ENCODE measurements around the gene GRPEL1. TPM values are rescaled to one million over a fixed set of nuclear protein-coding genes. Genes with fewer than 3 reads are reported as not detected.
"Not testable (repeated sequence)": the region's sequence is repeated elsewhere in the genome, so short reads cannot be mapped to it uniquely, and the experiment has no call there.

GRPEL1 gene
- total RNA-seq, 1 donor from 2014 or later: 100 TPM

DNA sequence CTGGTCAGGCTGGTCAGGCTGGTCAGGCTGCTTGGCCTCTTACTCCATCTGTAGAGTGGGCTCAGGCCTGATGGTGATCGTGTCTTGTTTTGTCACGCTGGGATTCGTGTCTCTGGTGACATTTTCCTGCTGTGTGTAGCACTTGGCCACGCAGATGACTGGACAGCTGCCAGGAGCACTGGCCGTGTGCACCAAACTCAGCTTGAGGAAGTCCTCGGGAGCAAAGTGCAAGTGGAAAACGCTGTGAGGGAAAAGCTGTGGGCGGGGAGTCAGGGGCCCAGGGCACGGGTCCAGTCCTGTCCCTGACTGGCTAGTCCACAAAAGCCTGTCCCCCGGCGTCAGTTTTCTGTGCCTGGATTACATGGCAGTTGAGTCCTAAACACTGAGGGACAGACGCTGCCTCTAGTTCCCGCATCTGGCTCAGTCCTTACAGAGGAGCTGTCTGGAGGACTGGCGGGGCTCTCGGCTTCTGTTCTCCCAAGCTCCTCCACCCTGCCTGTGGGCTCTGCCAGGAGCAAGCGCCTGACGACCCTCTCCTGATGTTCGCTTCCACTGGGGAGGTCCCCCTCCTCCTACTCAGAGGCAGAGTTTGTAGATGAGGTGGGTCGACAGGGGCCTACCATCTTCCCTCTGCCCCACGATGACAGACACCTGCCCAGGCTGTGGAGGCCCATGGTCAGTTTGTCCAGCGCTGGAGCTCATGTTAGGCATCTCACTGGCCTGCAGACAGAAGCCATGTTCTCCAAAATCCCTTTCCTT is 35.9 kb upstream of the GRPEL1 start:
- H3K27me3 Mint-ChIP-seq: peaks cover 16% of the 10 kb centered on the region
- no peaks in the 10 kb centered on the region for H3K9me3 Mint-ChIP-seq
- peaks cover 12% of the 10 kb centered on the region for H3K4me1 Mint-ChIP-seq
- peak overlapping the region; percentile 13 for H3K27ac Mint-ChIP-seq
- DNase-seq: no peak
- intact Hi-C loops (cut with micrococcal nuclease): loop anchor here (1.0 to 2.0 kb wide), 3 partner anchors 35 to 529 kb away; partner anchors contain the start of genes GRPEL1, MAN2B2 and TADA2B
- H3K4me3 Mint-ChIP-seq: peak overlapping the region; percentile 95
- H3K36me3 Mint-ChIP-seq (ENCODE audit: low read depth): no peaks in the 10 kb centered on the region

DNA sequence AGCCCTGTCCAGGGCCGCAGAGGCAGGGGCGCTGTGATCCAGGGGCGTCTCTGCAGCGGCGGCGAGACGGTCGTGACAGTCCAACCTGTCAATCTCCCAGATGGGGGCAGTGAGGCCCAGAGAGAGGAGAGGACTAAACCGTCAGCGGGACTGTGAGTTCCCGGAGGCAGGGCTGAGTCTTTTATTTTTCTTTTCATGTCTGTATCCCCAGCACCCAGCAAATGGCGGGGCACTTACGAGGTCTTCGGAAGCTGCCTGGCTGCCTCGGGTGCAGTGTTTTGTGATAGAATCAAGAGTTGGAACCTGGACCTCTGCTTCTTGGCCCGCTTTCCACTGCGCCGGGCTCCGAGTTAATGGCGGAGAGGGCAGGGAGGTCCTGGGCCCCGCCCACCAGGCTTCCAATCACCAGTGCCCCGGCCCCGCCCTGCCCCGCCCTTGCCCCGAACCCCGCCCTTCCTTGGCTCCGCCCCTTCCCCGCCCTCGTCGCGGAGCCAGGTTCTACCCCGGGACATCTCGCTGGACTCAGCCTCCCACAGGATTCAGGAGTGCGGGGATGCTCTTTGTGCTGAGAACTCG is 35.3 kb upstream of the GRPEL1 start:
- peak; percentile 94 for DNase-seq
- intact Hi-C loops (cut with micrococcal nuclease): loop anchor here (1.0 to 2.0 kb wide), 3 partner anchors 35 to 528 kb away; partner anchors contain the start of genes GRPEL1, MAN2B2 and TADA2B
- Mint-ChIP-seq H3K4me3 (peak overlapping the region; percentile 95), H3K4me1 (peaks cover 12% of the 10 kb centered on the region), H3K36me3 (ENCODE audit: low read depth) (no peaks in the 10 kb centered on the region), H3K27me3 (peaks cover 16% of the 10 kb centered on the region), H3K27ac (peak overlapping the region; percentile 80), H3K9me3 (no peaks in the 10 kb centered on the region)

- peaks cover 12% of the 10 kb centered on the region for H3K4me1 Mint-ChIP-seq
- not testable (repeated sequence) for DNase-seq; H3K9me3 Mint-ChIP-seq; H3K27ac Mint-ChIP-seq; H3K36me3 Mint-ChIP-seq (ENCODE audit: low read depth)
- intact Hi-C loops (cut with micrococcal nuclease): loop anchor here (2.0 kb wide), 2 partner anchors 60 to 528 kb away; partner anchors contain the start of genes MAN2B2 and TADA2B
- H3K4me3 Mint-ChIP-seq: peak overlapping the region; percentile 95
- H3K27me3 Mint-ChIP-seq: peaks cover 20% of the 10 kb centered on the region
These were observed 34.6 kb upstream of the GRPEL1 start for GRCh38 chr4:7102516-7102909.

GRCh38 chr4:7101692-7102515 is 34.0 kb upstream of the GRPEL1 start:
- no peaks in the 10 kb centered on the region for H3K36me3 Mint-ChIP-seq (ENCODE audit: low read depth)
- intact Hi-C loops (cut with micrococcal nuclease): loop anchor here (2.0 kb wide), 2 partner anchors 59 to 527 kb away; partner anchors contain the start of genes MAN2B2 and TADA2B
- H3K4me3 Mint-ChIP-seq: peak overlapping the region; percentile 95
- DNase-seq: peak; percentile 85
- no peaks in the 10 kb centered on the region for H3K9me3 Mint-ChIP-seq
- H3K27me3 Mint-ChIP-seq: peaks cover 22% of the 10 kb centered on the region
- peak overlapping the region; percentile 3 for H3K27ac Mint-ChIP-seq
- peaks cover 12% of the 10 kb centered on the region for H3K4me1 Mint-ChIP-seq

DNA sequence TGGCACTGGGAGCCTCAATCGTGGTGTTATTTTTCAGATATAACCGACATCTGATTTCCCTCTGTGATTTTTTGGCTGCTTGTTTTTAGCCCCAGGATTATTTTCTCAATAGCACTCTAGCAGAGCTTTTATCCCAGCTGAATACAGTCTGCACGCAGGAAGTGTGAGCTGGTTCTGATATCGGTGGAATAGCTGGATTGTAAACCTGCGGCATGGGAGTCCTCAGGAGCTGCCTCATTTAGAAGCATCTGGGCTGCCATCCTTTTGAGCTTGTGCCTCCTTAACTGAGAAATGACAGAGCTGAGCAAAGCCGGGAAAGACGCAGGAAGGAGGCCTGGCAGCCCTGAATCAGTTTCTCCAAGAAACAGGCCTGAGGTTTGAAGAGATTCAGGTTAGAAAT is 28.4 kb upstream of the GRPEL1 start:
- Mint-ChIP-seq H3K4me3 (no peak overlapping the region), H3K9me3 (no peaks in the 10 kb centered on the region), H3K27ac (no peak overlapping the region), H3K4me1 (no peaks in the 10 kb centered on the region), H3K27me3 (peaks cover 26% of the 10 kb centered on the region), H3K36me3 (ENCODE audit: low read depth) (no peaks in the 10 kb centered on the region)
- intact Hi-C loops (cut with micrococcal nuclease): no loop called here
- no peak for DNase-seq

DNA sequence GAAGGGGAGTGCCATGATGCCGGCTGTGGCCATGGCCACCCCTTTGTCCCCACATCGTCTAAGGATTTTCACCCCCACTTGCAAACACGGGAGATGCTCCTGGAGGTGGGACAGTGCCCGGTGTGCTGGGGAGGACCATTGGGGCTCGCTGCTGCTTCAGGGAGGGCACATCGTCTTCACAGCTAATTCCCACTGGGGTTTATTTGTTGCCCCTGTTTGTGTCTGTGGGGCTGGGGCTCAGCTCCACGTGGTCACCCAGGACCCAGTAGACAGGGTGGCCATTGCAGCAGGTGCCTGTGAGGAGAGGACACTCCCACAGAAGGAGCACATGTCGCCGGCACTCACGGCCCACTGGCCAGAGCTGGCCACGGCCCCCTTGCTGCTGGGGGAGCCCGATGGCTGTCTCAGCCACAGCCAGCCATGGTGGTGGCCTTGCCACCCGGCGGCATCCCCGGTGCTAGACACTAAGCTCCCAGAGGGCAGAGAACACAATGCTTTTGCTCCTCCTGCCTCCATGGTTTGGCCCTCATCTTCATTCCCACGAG is 27.8 kb upstream of the GRPEL1 start:
- intact Hi-C loops (cut with micrococcal nuclease): no loop called here
- H3K4me3 Mint-ChIP-seq: no peak overlapping the region
- peaks cover 27% of the 10 kb centered on the region for H3K27me3 Mint-ChIP-seq
- H3K4me1 Mint-ChIP-seq: no peaks in the 10 kb centered on the region
- no peaks in the 10 kb centered on the region for H3K36me3 Mint-ChIP-seq (ENCODE audit: low read depth)
- DNase-seq: no peak
- H3K27ac Mint-ChIP-seq: no peak overlapping the region
- no peaks in the 10 kb centered on the region for H3K9me3 Mint-ChIP-seq

DNA sequence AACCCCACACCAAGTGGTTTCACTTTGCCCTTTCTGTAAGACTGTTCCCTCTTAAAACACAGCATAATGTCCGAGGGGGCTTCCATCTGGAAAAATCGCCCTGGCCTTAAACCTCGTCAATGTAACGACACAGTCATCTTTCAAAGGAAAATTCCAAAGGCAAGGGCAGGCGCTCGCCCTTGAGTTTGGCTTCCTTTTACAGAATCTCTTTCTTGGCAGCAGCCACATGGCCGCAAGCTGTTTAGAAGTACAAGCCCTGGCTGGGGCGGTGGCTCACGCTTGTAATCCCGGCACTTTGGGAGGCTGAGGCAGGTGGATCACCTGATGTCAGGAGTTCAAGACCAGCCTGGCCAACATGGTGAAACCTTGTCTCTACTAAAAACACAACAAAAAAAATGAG is 27.1 kb upstream of the GRPEL1 start:
- Mint-ChIP-seq H3K27me3 (peaks cover 30% of the 10 kb centered on the region), H3K27ac (no peak overlapping the region), H3K4me3 (no peak overlapping the region), H3K36me3 (ENCODE audit: low read depth) (no peaks in the 10 kb centered on the region), H3K9me3 (no peaks in the 10 kb centered on the region), H3K4me1 (no peaks in the 10 kb centered on the region)
- DNase-seq: no peak
- intact Hi-C loops (cut with micrococcal nuclease): no loop called here

GRCh38 chr4:7092026-7092425 is 24.2 kb upstream of the GRPEL1 start:
- intact Hi-C loops (cut with micrococcal nuclease): no loop called here
- Mint-ChIP-seq H3K27me3 (peaks cover 37% of the 10 kb centered on the region), H3K4me1 (no peaks in the 10 kb centered on the region), H3K4me3 (no peak overlapping the region), H3K36me3 (ENCODE audit: low read depth) (no peaks in the 10 kb centered on the region), H3K9me3 (no peaks in the 10 kb centered on the region), H3K27ac (no peak overlapping the region)
- no peak for DNase-seq

GRCh38 chr4:7089213-7089986 is 21.5 kb upstream of the GRPEL1 start:
- Mint-ChIP-seq H3K4me1 (peaks cover under 1% of the 10 kb centered on the region), H3K27me3 (peaks cover 40% of the 10 kb centered on the region), H3K27ac (no peak overlapping the region), H3K36me3 (ENCODE audit: low read depth) (no peaks in the 10 kb centered on the region), H3K9me3 (no peaks in the 10 kb centered on the region), H3K4me3 (no peak overlapping the region)
- intact Hi-C loops (cut with micrococcal nuclease): no loop called here
- DNase-seq: no peak

GRCh38 chr4:7087036-7087435 is 19.2 kb upstream of the GRPEL1 start:
- H3K27me3 Mint-ChIP-seq: peaks cover 48% of the 10 kb centered on the region
- intact Hi-C loops (cut with micrococcal nuclease): no loop called here

GRCh38 chr4:7086384-7086783 is 18.5 kb upstream of the GRPEL1 start:
- Mint-ChIP-seq H3K27ac (no peak overlapping the region), H3K27me3 (peaks cover 50% of the 10 kb centered on the region), H3K4me3 (no peak overlapping the region), H3K4me1 (peaks cover 6% of the 10 kb centered on the region), H3K36me3 (ENCODE audit: low read depth) (no peaks in the 10 kb centered on the region), H3K9me3 (no peaks in the 10 kb centered on the region)
- intact Hi-C loops (cut with micrococcal nuclease): no loop called here
- DNase-seq: no peak

More at GRCh38 chr4:7087036-7087435, 19.2 kb upstream of the GRPEL1 start:
- no peak for DNase-seq
- Mint-ChIP-seq H3K9me3 (no peaks in the 10 kb centered on the region), H3K27ac (no peak overlapping the region), H3K4me1 (peaks cover 6% of the 10 kb centered on the region), H3K36me3 (ENCODE audit: low read depth) (no peaks in the 10 kb centered on the region), H3K4me3 (no peak overlapping the region)

DNA sequence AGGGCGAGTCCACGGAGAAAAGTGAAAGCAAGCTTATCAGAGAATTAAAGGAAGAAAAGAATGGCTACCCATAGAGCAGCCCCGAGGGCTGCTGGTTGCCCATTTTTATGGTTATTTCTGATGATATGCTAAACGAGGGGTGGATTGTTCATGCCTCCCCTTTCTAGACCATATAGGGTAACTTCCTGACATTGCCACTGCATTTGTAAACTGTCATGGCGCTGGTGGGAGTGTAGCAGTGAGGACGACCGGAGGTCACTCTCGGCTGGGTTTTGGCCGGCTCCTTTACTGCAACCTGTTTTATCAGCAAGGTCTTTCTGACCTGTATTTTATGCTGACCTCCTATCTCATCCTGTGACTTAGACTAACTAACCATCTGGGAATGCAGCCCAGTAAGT is 16.7 kb upstream of the GRPEL1 start:
- intact Hi-C loops (cut with micrococcal nuclease); H3K27ac Mint-ChIP-seq; H3K4me1 Mint-ChIP-seq; H3K9me3 Mint-ChIP-seq; DNase-seq; H3K36me3 Mint-ChIP-seq (ENCODE audit: low read depth): not testable (repeated sequence)
- Mint-ChIP-seq H3K4me3 (peak overlapping the region; percentile 61), H3K27me3 (peaks cover 58% of the 10 kb centered on the region)

All from activated CD4-positive, alpha-beta T cell treated with anti-CD3 and anti-CD28 coated beads, Interleukin-2, amount 10 ng/mL, durations not matched to agents 24 days and 14 days (primary cell).